Activated T-cell treated with anti-CD3 and anti-CD28 coated beads for 1 hour (primary cell): Measurements from ENCODE around the gene PTPRK.

Source experiments
- DNase-seq: peaks from one replicate; pipeline ENCODE4 v3.0.0-alpha.2; 2020; ENCODE audit warnings: low read depth

Gene PTPRK

GRCh38 chr6:128246472-128247260 lies 273.7 kb downstream of the PTPRK start:
- no peak for DNase-seq

GRCh38 chr6:128244751-128245405 lies 275.5 kb downstream of the PTPRK start:
- DNase-seq = no peak

- DNase-seq = no peak
Observed at GRCh38 chr6:128242765-128243403, 277.5 kb downstream of the PTPRK start.

GRCh38 chr6:128241216-128241615 lies 279.2 kb downstream of the PTPRK start:
- no peak for DNase-seq

GRCh38 chr6:128240024-128240428 lies 280.4 kb downstream of the PTPRK start:
- no peak for DNase-seq

GRCh38 chr6:128239146-128239545 lies 281.3 kb downstream of the PTPRK start:
- no peak for DNase-seq

- no peak for DNase-seq
Observed at GRCh38 chr6:128238225-128238624, 282.2 kb downstream of the PTPRK start.

GRCh38 chr6:128235556-128235955 lies 284.8 kb downstream of the PTPRK start:
- no peak for DNase-seq

- no peak for DNase-seq
Observed at GRCh38 chr6:128233531-128233930, 286.9 kb downstream of the PTPRK start.

- no peak for DNase-seq
Observed at GRCh38 chr6:128230267-128230989, 290.0 kb downstream of the PTPRK start.

- no peak for DNase-seq
Observed at GRCh38 chr6:128225612-128226011, 294.8 kb downstream of the PTPRK start.

GRCh38 chr6:128216917-128217316 lies 303.5 kb downstream of the PTPRK start:
- DNase-seq = no peak

GRCh38 chr6:128209771-128210170 lies 310.6 kb downstream of the PTPRK start:
- no peak for DNase-seq

- DNase-seq = no peak
Observed at GRCh38 chr6:128208851-128209580, 311.4 kb downstream of the PTPRK start.

- DNase-seq = no peak
Observed at GRCh38 chr6:128208078-128208477, 312.3 kb downstream of the PTPRK start.

GRCh38 chr6:128206610-128207426 lies 313.6 kb downstream of the PTPRK start:
- DNase-seq = no peak

GRCh38 chr6:128204616-128205015 lies 315.8 kb downstream of the PTPRK start:
- DNase-seq = no peak

GRCh38 chr6:128202169-128202765 lies 318.1 kb downstream of the PTPRK start:
- DNase-seq = no peak

- DNase-seq = no peak
Observed at GRCh38 chr6:128200789-128201188, 319.6 kb downstream of the PTPRK start.

- DNase-seq = no peak
Observed at GRCh38 chr6:128199461-128199860, 320.9 kb downstream of the PTPRK start.
